ENCODE measurements around the gene BDH1. TPM values are rescaled to one million over a fixed set of nuclear protein-coding genes. Genes with fewer than 3 reads are reported as not detected.

Gene BDH1
- total RNA-seq, 1 donor from 2014 or later: 16.8 TPM

DNA sequence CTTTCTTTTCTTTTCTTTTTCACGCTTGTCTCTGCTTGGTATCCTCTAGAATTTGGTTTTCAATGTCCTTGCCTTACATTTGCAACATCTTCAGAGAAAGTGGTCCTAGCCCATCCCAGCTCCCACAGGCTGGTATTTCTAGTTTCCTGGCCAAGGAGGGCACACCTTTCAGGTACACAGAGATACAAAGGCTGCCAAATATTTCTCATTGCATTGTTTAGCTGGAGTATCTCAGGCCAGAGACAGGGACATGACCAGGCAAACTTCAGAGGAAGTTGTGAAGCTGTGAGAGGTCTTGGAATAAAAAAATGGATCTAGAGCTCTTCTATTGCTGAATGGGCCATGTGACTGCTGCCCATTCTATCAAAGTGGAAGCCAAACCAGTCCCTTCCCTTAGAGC lies 68.9 kb downstream of the BDH1 start:
- Histone ChIP-seq H3K4me3 (ENCODE audit: low read depth, low read length) (no peak overlapping the region), H3K36me3 (ENCODE audit: control insufficient read depth, insufficient read depth, low read length) (no peaks in the 10 kb centered on the region), H3K27me3 (ENCODE audit: control insufficient read depth, insufficient read depth, low read length) (no peaks in the 10 kb centered on the region)
- peak; percentile 57 for DNase-seq (ENCODE audit: low read depth)
- TF ChIP-seq, protein P1, sequence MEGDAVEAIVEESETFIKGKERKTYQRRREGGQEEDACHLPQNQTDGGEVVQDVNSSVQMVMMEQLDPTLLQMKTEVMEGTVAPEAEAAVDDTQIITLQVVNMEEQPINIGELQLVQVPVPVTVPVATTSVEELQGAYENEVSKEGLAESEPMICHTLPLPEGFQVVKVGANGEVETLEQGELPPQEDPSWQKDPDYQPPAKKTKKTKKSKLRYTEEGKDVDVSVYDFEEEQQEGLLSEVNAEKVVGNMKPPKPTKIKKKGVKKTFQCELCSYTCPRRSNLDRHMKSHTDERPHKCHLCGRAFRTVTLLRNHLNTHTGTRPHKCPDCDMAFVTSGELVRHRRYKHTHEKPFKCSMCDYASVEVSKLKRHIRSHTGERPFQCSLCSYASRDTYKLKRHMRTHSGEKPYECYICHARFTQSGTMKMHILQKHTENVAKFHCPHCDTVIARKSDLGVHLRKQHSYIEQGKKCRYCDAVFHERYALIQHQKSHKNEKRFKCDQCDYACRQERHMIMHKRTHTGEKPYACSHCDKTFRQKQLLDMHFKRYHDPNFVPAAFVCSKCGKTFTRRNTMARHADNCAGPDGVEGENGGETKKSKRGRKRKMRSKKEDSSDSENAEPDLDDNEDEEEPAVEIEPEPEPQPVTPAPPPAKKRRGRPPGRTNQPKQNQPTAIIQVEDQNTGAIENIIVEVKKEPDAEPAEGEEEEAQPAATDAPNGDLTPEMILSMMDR (IDR thresholded peaks at IDR 0.05; ENCODE audit: insufficient read depth, low read length, severe bottlenecking): no peak
- FAIRE-seq: no peak

DNA sequence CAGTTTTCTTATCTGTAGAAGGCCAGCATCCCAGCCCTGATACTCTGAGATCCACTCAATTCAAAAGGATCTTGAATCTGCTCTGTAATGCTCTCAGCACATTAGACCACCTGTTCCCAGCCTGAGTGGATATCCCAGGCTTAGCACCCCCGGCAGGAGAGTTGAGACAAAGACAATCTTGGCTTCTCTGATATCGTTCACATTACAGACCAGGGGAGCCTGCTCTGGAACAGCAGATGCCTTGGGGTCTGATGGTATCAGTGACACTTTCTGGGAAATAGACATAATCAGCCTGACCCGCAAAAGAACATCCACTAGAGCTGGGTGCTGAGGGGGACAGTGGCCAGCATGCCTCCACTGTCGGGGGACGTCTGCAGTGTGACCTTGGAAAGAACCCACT lies 70.6 kb downstream of the BDH1 start:
- Histone ChIP-seq H3K4me3 (ENCODE audit: low read depth, low read length) (no peak overlapping the region), H3K36me3 (ENCODE audit: control insufficient read depth, insufficient read depth, low read length) (no peaks in the 10 kb centered on the region), H3K27me3 (ENCODE audit: control insufficient read depth, insufficient read depth, low read length) (no peaks in the 10 kb centered on the region)
- DNase-seq (ENCODE audit: low read depth) (no peak), FAIRE-seq (no peak)
- TF ChIP-seq, protein P1 (IDR thresholded peaks at IDR 0.05; ENCODE audit: insufficient read depth, low read length, severe bottlenecking): no peak

- FAIRE-seq: no peak
- Histone ChIP-seq H3K4me3 (ENCODE audit: low read depth, low read length) (no peak overlapping the region), H3K27me3 (ENCODE audit: control insufficient read depth, insufficient read depth, low read length) (no peaks in the 10 kb centered on the region), H3K36me3 (ENCODE audit: control insufficient read depth, insufficient read depth, low read length) (no peaks in the 10 kb centered on the region)
- no peak for DNase-seq (ENCODE audit: low read depth)
- TF ChIP-seq, protein P1 (IDR thresholded peaks at IDR 0.05; ENCODE audit: insufficient read depth, low read length, severe bottlenecking): no peak
These were observed 71.4 kb downstream of the BDH1 start for GRCh38 chr3:197484204-197484901.

DNA sequence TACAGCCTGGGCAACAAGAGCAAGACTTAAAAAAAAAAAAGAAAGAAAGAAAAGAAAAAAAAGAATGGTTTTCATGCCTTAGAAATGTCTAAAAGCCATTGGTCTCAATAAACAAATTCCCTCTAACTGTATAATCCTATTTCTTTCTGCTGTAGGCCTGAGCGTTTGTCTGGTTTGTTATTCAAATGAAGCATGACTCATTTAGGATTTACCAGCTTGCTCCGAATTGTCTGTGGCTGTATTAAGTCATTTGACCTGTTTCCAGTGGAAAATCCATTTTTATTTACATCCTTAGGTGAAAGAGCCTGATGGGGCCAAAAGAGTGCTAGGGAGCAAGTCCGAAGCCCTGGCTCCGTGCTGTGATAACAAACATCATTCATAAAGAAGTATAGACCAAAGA lies 73.8 kb downstream of the BDH1 start:
- Histone ChIP-seq H3K4me3 (ENCODE audit: low read depth, low read length) (no peak overlapping the region), H3K36me3 (ENCODE audit: control insufficient read depth, insufficient read depth, low read length) (no peaks in the 10 kb centered on the region), H3K27me3 (ENCODE audit: control insufficient read depth, insufficient read depth, low read length) (no peaks in the 10 kb centered on the region)
- peak; percentile 65 for DNase-seq (ENCODE audit: low read depth)
- TF ChIP-seq, protein P1 (IDR thresholded peaks at IDR 0.05; ENCODE audit: insufficient read depth, low read length, severe bottlenecking): no peak
- no peak for FAIRE-seq

DNA sequence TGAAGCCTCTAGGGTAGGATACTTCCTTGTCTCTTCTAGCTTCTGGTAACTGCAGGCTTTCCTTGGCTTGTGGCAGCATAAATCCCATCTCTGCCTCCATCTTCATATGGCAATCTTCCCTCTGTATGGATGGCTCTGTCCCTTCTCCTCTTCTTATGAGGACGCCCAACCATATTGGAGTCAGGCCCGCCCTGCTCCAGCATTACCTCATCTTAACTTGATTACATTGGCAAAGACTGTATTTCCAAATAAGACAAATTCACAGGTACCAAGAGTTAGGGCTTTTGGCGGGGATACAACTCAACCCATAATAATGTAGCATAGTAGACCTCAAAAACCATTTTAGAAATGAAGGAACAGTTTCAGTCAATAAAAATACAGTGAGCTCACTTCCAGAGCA lies 75.4 kb downstream of the BDH1 start:
- Histone ChIP-seq H3K27me3 (ENCODE audit: control insufficient read depth, insufficient read depth, low read length) (no peaks in the 10 kb centered on the region), H3K4me3 (ENCODE audit: low read depth, low read length) (no peak overlapping the region), H3K36me3 (ENCODE audit: control insufficient read depth, insufficient read depth, low read length) (no peaks in the 10 kb centered on the region)
- FAIRE-seq: no peak
- TF ChIP-seq, protein P1 (IDR thresholded peaks at IDR 0.05; ENCODE audit: insufficient read depth, low read length, severe bottlenecking): no peak
- DNase-seq (ENCODE audit: low read depth): no peak
